CD4-positive, alpha-beta T cell treated with Interleukin-15 for 4 hours (primary cell): Measurements from ENCODE around the gene SCAF1.
A peak's percentile ranks its signal among the peaks of the same experiment; 100 is the strongest.

Experiments
- DNase-seq: peaks from one replicate; pipeline ENCODE4 v3.0.0-alpha.2; 2020; ENCODE audit warnings: low spot score

The SCAF1 gene

GRCh38 chr19:49646586-49646985, 4.6 kb downstream of the SCAF1 start:
- no peak for DNase-seq

GRCh38 chr19:49651029-49651819, 9.2 kb downstream of the SCAF1 start:
- no peak for DNase-seq

- no peak for DNase-seq
Observed at GRCh38 chr19:49651820-49652550, 10.0 kb downstream of the SCAF1 start.

- DNase-seq = no peak
Observed at GRCh38 chr19:49652551-49653465, 10.8 kb downstream of the SCAF1 start.

- no peak for DNase-seq
Observed at GRCh38 chr19:49653466-49653806, 11.4 kb downstream of the SCAF1 start.

GRCh38 chr19:49654581-49654980, 12.6 kb downstream of the SCAF1 start:
- DNase-seq = no peak

GRCh38 chr19:49655570-49656455, 13.8 kb downstream of the SCAF1 start:
- no peak for DNase-seq

- DNase-seq = no peak
Observed at GRCh38 chr19:49656456-49657109, 14.6 kb downstream of the SCAF1 start.

- no peak for DNase-seq
Observed at GRCh38 chr19:49657493-49658138, 15.6 kb downstream of the SCAF1 start.

- DNase-seq = no peak
Observed at GRCh38 chr19:49658139-49658517, 16.1 kb downstream of the SCAF1 start.

- DNase-seq = no peak
Observed at GRCh38 chr19:49658566-49659442, 16.8 kb downstream of the SCAF1 start.

- DNase-seq = no peak
Observed at GRCh38 chr19:49660338-49660961, 18.4 kb downstream of the SCAF1 start.

GRCh38 chr19:49662011-49662410, 20.0 kb downstream of the SCAF1 start:
- DNase-seq = no peak

GRCh38 chr19:49663224-49663623, 21.2 kb downstream of the SCAF1 start:
- DNase-seq = no peak

GRCh38 chr19:49664171-49665035, 22.4 kb downstream of the SCAF1 start:
- DNase-seq = peak; percentile 88

- no peak for DNase-seq
Observed at GRCh38 chr19:49665036-49665350, 23.0 kb downstream of the SCAF1 start.

- DNase-seq = peak; percentile 99
Observed at GRCh38 chr19:49665351-49666119, 23.5 kb downstream of the SCAF1 start, which contains the start of the genes BCL2L12 and IRF3. BCL2L12 (plus strand) TSS chr19:49665933; CDS start chr19:49666693, 760 bp downstream. IRF3 (minus strand) TSS chr19:49665857; CDS start chr19:49664838, 1,019 bp downstream.
